ENCODE measurements around the gene MYOZ3. TPM values are rescaled to one million over a fixed set of nuclear protein-coding genes. Genes with fewer than 3 reads are reported as not detected.
A peak's percentile ranks its signal among the peaks of the same experiment; 100 is the strongest.

The MYOZ3 gene
- total RNA-seq, 1 donor from 2014 or later = 51.5 TPM

DNA sequence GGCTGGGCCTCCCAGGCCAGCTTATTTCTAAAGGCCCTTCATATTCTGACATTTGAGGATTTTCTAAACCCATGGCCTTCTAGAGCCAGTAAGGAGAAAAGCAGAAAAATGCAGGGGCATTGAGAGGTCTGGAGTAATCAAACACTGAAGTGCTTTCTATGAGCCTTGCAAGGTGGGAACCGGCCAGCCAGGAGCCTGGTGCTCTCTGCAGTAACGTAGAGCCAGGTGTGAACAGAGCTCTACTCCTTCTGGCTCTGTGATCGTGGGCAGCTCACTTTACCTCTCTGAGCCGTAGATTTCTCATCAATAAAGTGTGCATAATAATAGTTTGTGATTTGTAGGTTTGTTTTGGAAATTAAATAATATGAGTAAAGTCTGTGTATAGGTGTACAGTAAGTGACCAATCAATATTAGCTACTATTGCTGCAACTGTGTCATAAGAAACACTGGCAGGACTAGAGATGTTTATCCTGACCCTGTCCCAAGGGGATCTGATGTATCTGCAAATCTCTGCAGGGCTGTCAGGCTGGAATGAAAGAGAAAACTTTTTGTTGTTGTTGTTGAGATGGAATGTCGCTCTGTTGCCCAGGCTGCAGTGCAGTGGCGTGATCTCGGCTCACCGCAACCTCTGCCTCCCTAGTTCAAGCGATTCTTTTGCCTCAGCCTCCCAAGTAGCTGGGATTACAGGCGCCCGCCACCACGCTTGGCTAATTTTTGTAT is 17.9 kb upstream of the MYOZ3 start:
- no peak for DNase-seq

GRCh38 chr5:150644058-150644457 is 17.0 kb upstream of the MYOZ3 start:
- DNase-seq = no peak

GRCh38 chr5:150644514-150644913 is 16.5 kb upstream of the MYOZ3 start:
- no peak for DNase-seq

DNA sequence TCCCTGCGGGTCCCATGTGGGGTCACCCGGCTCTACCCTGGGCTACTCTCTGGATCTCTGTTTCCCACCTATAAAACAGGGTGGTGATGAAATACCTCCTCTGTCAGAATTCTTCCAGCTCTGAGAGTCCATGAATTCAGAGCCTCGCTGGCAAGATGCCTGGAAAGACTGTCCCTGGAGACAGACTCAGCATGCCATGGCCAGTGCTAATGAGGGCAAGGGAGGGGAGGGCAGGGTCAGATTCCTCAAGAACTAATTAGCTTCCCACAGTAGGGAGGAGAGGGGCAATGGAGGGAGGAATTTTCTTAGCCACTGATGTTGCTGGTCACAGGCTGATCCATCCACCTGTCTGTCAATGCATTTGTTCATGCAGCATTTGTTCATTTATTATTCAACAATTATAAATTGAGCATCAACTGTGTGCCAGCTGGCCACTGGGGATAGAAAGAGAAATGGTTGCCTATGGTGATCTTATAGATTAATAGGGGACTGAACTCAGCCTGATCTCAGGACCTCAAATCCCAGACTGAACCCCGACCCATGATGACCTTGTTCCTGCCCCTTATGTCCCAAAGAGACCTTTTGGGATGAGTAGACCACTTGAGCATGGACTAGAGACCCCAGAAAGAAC is 15.9 kb upstream of the MYOZ3 start:
- DNase-seq = peak; percentile 77

DNA sequence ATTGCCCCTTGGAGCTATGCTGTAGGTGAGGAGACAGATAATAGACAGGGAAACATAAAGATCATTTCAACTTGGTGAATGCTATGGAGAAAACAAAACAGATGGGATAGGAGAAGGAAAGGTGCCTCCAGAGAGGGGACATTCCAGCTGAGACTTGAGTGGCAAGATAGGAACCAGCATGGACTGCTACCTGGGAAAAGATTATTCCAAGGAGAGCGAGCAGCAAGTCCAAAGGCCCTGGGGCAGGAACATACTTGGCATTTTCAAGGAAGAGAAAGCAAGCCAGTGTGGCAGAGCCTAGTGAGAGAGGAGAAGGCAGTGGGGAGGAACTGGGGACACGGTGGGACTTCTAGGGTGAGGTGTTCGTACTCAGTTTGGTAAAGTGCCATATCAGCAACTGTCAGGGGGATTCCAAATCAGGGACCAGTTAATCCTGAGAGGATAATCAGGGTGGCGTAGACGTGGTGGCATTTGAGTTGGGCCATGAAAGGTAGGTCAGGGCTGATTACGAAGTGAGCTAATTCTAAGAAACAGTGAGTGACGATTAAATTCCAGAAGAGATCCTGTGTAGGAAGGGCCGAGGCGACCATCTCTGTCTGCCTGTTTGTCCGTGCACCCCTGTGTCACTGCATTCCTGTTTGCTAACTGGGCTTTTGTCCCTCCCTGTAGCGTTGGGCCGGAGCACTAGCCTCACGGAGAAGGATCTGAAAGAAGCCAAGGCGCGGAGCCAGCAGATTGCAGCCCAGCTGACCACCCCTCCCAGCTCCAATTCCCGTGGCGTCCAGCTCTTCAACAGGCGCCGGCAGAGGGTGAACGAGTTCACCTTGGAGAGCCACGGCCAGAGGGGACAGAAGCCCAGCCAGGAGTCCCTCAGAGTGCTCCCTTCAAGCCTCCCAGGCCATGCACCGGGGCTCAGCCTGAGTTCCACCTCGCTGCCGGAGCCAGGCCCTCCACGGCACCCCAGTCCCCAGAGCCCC is 13.5 kb upstream of the MYOZ3 start:
- no peak for DNase-seq

DNA sequence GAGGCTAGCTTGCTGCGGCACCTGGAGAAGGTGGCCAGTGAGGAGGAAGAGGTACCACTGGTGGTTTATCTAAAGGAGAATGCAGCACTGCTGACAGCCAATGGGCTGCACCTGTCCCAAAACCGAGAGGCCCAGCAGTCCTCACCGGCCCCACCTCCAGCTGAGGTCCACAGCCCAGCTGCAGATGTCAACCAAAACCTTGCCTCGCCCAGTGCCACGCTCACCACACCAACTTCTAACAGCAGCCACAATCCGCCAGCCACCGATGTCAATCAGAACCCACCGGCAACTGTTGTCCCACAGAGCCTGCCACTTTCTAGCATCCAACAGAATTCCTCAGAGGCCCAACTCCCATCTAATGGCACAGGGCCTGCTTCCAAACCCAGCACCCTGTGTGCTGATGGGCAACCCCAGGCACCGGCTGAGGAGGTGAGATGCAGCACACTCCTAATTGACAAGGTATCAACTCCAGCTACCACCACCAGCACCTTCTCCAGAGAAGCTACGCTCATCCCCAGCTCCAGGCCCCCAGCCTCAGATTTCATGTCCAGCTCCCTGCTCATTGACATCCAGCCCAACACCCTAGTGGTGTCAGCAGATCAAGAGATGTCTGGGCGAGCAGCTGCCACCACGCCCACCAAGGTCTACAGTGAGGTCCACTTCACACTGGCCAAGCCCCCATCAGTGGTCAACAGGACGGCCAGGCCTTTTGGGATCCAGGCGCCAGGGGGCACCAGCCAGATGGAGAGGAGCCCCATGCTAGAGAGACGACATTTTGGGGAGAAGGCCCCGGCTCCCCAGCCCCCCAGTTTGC is 12.6 kb upstream of the MYOZ3 start:
- DNase-seq = no peak

DNA sequence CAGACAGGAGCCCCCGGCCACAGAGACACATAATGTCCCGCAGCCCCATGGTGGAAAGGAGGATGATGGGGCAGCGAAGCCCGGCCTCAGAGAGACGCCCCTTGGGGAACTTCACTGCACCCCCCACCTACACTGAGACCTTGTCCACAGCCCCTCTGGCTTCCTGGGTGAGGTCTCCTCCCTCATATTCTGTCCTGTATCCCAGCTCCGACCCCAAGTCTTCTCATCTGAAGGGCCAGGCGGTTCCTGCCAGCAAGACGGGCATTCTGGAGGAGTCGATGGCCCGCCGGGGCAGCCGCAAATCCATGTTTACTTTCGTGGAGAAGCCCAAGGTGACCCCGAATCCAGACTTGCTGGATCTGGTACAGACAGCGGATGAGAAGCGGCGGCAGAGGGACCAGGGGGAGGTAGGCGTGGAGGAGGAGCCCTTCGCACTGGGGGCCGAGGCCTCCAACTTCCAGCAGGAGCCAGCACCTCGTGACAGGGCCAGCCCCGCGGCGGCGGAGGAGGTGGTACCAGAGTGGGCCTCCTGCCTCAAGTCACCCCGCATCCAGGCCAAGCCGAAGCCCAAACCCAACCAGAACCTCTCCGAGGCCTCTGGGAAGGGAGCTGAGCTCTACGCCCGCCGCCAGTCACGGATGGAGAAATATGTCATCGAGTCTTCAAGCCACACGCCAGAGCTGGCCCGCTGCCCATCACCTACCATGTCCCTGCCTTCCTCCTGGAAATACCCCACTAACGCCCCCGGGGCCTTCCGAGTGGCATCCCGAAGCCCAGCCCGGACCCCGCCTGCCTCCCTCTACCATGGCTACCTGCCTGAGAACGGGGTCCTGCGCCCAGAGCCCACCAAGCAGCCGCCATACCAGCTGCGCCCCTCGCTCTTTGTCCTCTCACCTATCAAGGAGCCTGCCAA is 11.7 kb upstream of the MYOZ3 start:
- no peak for DNase-seq

GRCh38 chr5:150650021-150651006 is 10.7 kb upstream of the MYOZ3 start:
- no peak for DNase-seq

GRCh38 chr5:150651382-150651781 is 9.7 kb upstream of the MYOZ3 start:
- DNase-seq = no peak

DNA sequence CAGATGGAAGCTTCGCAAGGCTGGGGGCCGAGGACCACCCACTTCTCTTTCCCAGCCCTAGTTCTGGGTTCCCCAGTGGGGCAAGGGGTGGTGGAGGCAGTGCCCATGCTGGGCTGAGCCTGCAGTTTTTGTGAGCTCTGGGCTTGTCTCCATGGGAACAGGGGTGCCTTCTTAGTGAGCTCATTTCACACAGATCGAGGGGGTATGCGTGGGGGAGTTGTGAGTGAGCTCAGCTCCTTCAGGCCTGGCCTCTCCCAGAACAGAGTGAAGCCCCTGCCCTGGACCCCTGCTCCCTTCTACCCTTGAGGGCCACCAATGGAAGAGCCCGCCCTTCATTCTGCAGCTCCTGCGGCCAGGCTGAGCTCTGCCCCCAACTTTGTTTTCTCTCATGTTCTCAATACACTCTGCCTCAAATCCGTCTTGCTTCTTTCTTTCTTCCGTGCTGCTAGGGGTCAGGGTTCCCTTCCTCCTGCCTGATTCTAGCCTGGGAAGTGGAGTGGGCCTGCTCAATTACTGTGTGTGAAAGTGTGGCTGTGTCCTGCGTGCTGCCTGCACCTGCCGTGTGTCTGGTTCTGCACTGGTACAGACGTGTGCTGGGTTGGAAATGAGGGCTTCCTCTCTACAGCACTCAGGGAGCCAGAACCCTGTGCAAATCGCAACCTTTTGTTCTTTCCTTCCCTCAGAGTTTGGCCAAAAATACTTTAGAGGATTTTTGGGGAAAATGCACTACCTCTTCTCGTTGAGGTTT is 9.0 kb upstream of the MYOZ3 start:
- no peak for DNase-seq

DNA sequence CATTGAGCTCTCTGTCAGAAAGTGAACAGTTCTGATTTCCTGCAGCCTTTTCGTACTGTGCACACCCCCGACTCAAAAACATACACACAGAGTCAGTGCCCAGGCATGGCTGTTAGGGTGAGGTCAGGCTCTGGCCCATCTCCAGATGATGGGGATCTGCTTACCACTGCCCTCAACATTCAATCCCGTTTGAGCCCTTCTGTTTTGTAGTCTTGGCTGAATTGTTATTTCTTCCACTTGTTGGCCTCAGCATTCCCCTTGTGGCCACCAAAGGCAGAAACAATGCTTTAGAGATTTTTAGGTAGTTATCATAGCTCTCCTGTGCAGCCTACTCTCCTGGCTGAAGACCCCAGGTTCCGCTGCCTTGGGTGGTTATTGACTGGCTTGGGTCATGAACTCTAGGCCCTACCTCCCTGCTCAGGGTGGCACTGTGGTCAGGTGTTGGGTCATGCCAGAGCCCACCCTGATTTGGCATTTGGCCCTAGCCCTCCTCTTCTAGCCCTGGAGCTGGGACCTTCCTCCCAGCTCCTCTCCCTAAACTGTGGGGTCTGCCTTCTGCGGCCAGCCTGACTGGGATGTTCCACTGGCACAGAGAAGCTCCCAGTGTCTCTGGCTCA is 7.8 kb upstream of the MYOZ3 start:
- DNase-seq = peak; percentile 61

GRCh38 chr5:150653762-150654556 is 7.1 kb upstream of the MYOZ3 start:
- DNase-seq = peak; percentile 72

GRCh38 chr5:150655221-150655620 is 5.8 kb upstream of the MYOZ3 start:
- DNase-seq = no peak

GRCh38 chr5:150656191-150657132 is 4.6 kb upstream of the MYOZ3 start:
- DNase-seq = peak; percentile 92

GRCh38 chr5:150658121-150658520 is 2.9 kb upstream of the MYOZ3 start:
- no peak for DNase-seq

DNA sequence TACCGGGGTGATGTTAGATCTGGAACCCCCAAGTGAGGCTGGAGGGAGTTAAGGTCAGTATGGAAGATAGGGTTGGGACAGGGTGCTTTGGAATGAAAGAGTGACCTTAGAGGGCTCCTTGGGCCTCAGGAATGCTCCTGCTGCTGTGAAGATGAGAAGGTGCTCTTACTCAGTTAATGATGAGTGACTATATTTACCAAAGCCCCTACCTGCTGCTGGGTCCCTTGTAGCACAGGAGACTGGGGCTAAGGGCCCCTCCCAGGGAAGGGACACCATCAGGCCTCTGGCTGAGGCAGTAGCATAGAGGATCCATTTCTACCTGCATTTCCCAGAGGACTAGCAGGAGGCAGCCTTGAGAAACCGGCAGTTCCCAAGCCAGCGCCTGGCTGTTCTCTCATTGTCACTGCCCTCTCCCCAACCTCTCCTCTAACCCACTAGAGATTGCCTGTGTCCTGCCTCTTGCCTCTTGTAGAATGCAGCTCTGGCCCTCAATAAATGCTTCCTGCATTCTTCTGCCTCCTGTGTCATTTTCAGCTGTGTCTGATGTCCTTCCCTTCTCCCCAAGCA is 2.3 kb upstream of the MYOZ3 start:
- DNase-seq = no peak
